Measurements from ENCODE around the gene RAB40B.

- TF ChIP-seq CTCF (IDR thresholded peaks at IDR 0.05; ENCODE audit: borderline replicate concordance, extremely low read depth, low read length, poor library complexity, severe bottlenecking), result no peak
- TF ChIP-seq EZH2 (IDR thresholded peaks at IDR 0.05; ENCODE audit: borderline replicate concordance, low read depth, low read length, severe bottlenecking), result no peak
These were observed 34.3 kb downstream of the RAB40B start for GRCh38 chr17:82664276-82664575.
